Measurements from ENCODE around the gene NPBWR2. TPM values are rescaled to one million over a fixed set of nuclear protein-coding genes. Genes with fewer than 3 reads are reported as not detected.

NPBWR2 gene
- total RNA-seq, 2 donors from 2014 or later, result not detected

GRCh38 chr20:64083804-64084684 is 23.3 kb downstream of the NPBWR2 start, which contains the start of gene LKAAEAR1:
TSS of gene LKAAEAR1 (minus strand) at chr20:64084398. CDS start at chr20:64084219, 179 bp downstream.
- Histone ChIP-seq H3K4me1 (peaks cover 0 to 43% of the 10 kb centered on the region in 2 donors), H3K27me3 (peaks cover 0 to 7% of the 10 kb centered on the region in 2 donors), H3K9me3 (no peaks in the 10 kb centered on the region), H3K36me3 (no peaks in the 10 kb centered on the region), H3K27ac (no peak within 1 kb of the TSS), H3K4me3 (peak within 1 kb of the TSS; percentile 50 to 68)
- peak in 1 of 2 donors; percentile 6 for TF ChIP-seq CTCF (IDR thresholded peaks at IDR 0.05)
- DNase-seq (ENCODE audit: low spot score), result no peak

GRCh38 chr20:64083378-64083803 is 24.0 kb downstream of the NPBWR2 start:
- H3K36me3 ChIP-seq, result no peaks in the 10 kb centered on the region
- DNase-seq (ENCODE audit: low spot score), result peak; percentile 68
- H3K27ac ChIP-seq, result no peak overlapping the region
- H3K4me1 ChIP-seq, result peaks cover 0 to 50% of the 10 kb centered on the region in 2 donors
- peak overlapping the region; percentile 50 to 68 for H3K4me3 ChIP-seq
- no peaks in the 10 kb centered on the region for H3K9me3 ChIP-seq
- peak; percentile 60 to 91 for TF ChIP-seq CTCF (IDR thresholded peaks at IDR 0.05)
- peaks cover 0 to 7% of the 10 kb centered on the region in 2 donors for H3K27me3 ChIP-seq

- DNase-seq (ENCODE audit: low spot score), result no peak
- peaks cover 0 to 54% of the 10 kb centered on the region in 2 donors for H3K4me1 ChIP-seq
- H3K27me3 ChIP-seq, result peaks cover 0 to 7% of the 10 kb centered on the region in 2 donors
- no peaks in the 10 kb centered on the region for H3K9me3 ChIP-seq
- no peak for TF ChIP-seq CTCF (IDR thresholded peaks at IDR 0.05)
- H3K36me3 ChIP-seq, result no peaks in the 10 kb centered on the region
- H3K27ac ChIP-seq, result no peak overlapping the region
- H3K4me3 ChIP-seq, result peak overlapping the region in 1 of 2 donors; percentile 68
Measured at GRCh38 chr20:64082820-64083377, 24.5 kb downstream of the NPBWR2 start.

- Histone ChIP-seq H3K36me3 (no peaks in the 10 kb centered on the region), H3K27me3 (peaks cover 0 to 7% of the 10 kb centered on the region in 2 donors), H3K9me3 (no peaks in the 10 kb centered on the region), H3K27ac (no peak overlapping the region), H3K4me1 (peaks cover 0 to 60% of the 10 kb centered on the region in 2 donors), H3K4me3 (no peak overlapping the region)
- DNase-seq (ENCODE audit: low spot score), result no peak
- no peak for TF ChIP-seq CTCF (IDR thresholded peaks at IDR 0.05)
Measured at GRCh38 chr20:64082126-64082731, 25.1 kb downstream of the NPBWR2 start.

- no peak overlapping the region for H3K27ac ChIP-seq
- no peak for DNase-seq (ENCODE audit: low spot score)
- no peaks in the 10 kb centered on the region for H3K36me3 ChIP-seq
- H3K4me1 ChIP-seq, result peaks cover 0 to 64% of the 10 kb centered on the region in 2 donors
- H3K4me3 ChIP-seq, result no peak overlapping the region
- no peaks in the 10 kb centered on the region for H3K9me3 ChIP-seq
- TF ChIP-seq CTCF (IDR thresholded peaks at IDR 0.05), result no peak
- H3K27me3 ChIP-seq, result peaks cover 0 to 7% of the 10 kb centered on the region in 2 donors
Measured at GRCh38 chr20:64081624-64081964, 25.8 kb downstream of the NPBWR2 start.
